G401 (cell line): ENCODE results near the gene USP32. TPM values are rescaled to one million over a fixed set of nuclear protein-coding genes. Genes with fewer than 3 reads are reported as not detected.
A peak's percentile ranks its signal among the peaks of the same experiment; 100 is the strongest.

Source experiments
- DNase-seq: peaks from one replicate; pipeline ENCODE4 v3.0.0-alpha.2; 2015; ENCODE audit warnings: low spot score
- in situ Hi-C: cut with HindIII; loops from 2 replicates; pipeline ENCODE4 v1.10.0; 2016; ENCODE audit warnings: low sequenced_read_pairs, mixed read lengths
- total RNA-seq: library from RNA; depleted of rRNA; stranded (reverse); fragments of >200 nt; shearing (Covaris generic); gene quantifications from 2 replicates; pipeline ENCODE4 v1.2.3, GENCODE V29; 2014

Gene USP32
- total RNA-seq, 1 experiment from 2014 or later = 42.4 TPM

DNA sequence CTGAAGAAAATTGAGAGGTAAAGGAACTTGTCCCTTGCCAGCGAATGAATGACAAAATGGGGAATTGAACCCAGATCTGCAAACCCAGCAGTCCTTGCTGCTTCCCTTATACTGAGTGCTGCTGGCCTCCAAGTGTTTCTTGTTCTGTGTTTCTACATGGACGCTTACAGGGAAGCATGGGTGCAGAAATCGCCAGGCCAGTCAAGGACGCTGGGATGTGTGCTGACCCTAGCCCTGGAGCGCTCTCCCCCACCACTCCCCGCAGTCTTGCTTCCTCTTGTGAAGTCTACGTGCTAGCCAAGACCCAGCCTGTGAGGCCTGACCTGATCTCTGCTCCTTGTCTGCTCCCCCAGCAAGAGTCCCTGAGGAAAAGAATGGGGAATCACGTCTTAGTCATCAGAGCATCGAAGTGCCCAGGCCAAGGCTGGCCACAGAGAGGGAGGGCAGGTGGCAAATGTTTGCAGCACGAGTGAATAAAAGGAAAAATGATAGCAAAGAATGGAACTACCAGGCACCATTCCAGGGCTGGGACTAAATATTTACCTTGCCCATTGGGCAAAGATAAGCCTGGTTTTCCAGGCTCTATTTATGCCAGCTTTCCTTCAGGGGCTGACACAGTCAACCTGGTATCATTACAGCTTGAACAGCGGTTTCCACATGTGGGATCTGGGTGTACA lies 224.7 kb downstream of the USP32 start:
- DNase-seq = no peak
- in situ Hi-C loops = no loop called here

DNA sequence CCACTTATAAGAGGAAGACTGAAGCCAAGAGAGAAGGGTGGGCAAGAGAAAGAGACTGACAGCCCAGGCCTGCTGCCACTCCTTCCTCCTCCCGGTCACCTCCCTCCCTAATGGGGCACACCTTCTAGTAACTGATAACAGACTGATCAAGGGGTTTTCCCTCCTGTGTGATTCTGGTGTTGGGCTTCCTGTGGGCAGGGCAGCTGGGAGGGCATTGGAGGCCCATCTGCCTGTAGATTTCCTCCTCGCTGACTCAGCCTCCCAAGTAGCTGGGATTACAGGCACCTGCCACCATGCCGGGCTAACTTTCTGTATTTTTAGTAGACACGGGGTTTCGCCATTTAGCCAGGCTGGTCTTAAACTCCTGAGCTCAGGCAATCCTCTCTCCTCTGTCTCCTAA lies 226.0 kb downstream of the USP32 start:
- in situ Hi-C loops = no loop called here
- no peak for DNase-seq

DNA sequence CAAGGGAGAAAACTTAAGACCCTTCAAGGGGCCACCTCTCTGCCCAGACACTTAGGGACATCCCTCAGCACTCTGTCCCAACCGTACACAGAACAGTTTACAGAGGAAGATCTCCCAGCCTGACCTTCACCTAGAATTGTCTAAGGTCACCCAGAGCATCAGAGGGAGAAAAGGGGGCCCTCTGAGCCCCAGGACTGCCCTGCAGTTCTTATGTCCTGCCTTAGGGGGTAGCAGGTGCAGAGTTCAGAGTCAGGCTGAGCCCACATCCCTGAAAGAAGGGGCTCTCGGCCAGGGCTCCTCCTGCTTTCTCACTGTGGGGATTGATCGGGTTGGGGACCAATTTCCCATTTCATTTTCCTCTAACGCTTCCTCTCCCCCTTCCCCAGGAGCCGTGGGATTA lies 226.7 kb downstream of the USP32 start:
- DNase-seq = no peak
- in situ Hi-C loops = no loop called here

DNA sequence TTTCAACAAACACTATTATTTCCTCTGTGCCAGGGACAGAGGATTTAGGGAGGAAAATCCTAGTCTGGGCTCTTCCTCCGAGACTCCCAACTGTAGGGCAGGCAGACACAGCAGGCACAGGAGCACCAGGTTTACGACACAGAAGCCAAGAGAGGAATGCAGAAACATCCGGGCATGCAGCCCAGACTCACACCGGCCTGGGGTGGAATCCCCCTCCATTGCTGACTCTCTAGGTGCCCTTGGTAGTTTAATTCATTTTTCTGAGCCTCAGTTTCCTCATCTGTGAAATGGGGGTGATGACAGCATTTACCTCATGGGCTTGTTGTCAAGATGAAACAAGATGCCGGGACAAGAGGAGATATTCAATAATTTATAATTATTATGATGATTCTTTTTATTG lies 227.2 kb downstream of the USP32 start:
- in situ Hi-C loops = no loop called here
- DNase-seq = no peak

DNA sequence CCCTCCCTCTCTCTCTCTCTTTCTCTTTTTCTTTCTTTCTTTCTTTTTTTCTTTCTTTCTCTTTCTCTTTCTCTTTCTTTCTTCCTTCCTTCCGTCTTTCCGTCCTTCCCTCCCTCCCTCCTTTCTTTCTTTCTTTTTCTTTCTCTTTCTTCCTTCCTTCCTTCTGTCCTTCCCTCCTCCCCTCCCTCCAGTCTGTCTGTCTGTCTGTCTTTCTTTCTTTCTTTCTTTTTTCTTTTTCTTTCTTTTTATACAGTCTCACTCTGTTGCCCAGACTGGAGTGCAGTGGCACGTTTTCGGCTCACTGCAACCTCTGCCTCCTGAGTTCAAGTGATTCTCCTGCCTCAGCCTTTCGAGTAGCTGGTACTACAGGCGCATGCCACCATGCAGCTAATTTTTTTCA lies 227.8 kb downstream of the USP32 start:
- in situ Hi-C loops = no loop called here
- no peak for DNase-seq

DNA sequence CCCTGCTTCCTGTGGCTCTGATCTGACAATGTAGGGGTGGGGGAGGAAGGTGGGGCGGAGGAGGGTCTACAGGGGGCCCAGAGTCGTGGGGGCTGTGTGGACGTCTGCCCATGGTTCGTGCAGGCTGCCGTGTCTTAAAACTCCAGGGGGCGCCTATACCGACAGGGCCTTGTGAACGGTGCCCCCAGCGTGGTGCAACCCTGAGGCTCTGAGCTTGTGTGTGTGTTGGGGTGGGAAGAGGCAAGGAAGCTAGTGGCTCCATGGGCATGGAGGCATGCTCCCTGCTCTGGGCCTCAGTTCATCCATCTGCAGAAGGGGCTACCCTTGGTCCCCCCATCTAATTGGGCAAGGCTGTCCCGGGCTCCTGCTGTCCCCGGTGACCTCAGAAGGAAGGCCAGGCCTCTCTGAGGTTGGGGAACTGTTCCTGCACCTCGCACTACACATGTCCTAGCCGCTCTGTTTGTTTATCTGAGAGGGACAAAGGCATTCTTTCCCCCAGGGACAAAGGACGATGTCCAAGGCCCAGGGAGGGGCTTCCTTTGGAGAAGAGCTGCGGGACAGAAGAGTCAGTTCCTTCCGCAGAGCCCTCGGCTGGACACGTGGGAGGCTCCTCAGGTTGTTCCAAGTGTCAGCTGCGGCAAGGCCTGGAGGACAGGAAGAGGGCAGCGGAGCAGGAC lies 228.7 kb downstream of the USP32 start:
- no peak for DNase-seq
- in situ Hi-C loops = no loop called here

DNA sequence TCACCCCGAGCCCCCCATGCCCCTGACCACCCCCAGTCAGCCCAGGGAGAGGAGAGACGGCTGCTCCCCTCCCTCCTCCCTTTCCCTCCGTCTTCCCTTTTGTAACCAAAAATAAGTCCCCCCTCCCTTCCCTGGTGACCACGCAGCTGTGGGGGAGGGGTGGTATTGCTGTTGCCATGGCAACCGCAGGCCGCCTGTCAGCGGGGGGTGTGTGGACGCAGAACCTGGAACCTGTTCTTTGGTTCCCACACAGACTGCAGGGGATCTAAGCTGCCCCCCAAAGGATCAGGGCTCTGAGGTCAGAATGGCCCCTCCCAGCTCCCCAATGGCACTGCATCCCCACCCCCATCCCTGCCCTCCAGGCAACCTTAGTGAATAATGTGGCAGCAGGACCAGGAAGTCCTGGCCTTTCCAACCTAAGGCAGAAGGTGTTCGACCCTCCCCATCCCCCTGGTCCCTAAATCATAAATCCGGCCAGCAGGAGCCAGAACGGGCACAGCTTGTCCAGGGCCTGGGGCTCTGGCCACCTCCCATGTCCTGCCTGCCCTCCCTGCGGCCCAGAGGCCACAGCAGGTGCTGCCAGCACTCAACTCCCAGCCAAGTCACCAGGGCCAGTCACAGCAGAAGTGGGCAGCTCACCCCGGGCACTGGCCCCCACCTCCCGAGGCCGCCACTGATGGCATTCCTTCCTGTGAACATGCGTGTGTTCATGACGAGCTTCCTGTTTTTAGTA lies 230.2 kb downstream of the USP32 start:
- peak; percentile 84 for DNase-seq
- in situ Hi-C loops = no loop called here

DNA sequence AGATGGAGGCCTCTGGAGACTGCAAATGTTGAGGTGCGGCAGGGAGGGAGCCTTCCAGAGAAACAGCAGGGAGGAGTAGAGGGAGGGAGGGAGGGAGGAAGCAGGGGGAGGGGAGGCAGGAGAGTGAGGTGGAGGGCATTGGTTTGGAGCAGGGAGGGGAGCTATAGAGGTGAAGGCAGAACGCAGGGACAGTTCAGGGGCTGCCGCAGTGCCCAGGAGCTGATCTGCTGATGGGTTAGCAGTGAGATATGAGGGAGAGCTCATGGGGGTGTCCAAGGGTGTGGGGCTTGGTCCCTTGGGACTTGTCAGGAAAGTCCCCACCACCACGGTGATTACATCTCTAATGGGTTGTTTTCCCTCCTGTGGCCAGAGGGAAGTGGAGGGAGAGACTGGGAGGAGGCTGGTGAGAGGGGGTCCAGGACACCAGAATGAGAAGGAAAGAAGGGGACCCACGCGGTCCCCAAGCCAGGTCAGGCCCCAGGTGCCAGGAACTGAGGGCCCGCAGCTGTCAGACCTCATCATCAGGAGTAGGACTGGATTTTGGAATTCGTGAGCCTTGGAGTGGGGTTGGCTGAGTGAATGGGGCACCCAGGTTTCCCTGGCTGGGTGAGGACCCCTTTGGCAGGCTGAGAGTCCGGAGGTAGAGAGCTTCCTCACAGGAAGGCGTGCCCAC lies 231.0 kb downstream of the USP32 start:
- in situ Hi-C loops = no loop called here
- no peak for DNase-seq

DNA sequence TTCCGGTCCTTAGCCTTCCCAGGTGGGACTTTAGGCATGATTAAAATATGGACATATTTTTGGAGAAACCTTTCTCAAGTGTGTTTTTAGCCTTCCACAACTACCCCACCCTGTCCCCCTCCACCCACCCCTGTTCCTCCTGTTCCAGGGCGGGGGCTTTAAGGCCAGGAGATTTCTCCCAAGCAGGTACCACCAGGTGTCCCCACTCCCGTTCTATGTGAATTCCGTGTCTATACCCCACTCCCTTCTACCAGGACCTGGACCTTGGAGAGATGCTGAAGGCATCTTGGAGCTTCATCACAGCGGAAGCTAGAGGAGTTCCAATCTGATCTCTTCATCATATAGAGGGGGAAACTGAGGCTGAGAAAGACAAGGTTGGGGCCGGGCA lies 232.5 kb downstream of the USP32 start:
- in situ Hi-C loops = no loop called here
- DNase-seq = no peak

DNA sequence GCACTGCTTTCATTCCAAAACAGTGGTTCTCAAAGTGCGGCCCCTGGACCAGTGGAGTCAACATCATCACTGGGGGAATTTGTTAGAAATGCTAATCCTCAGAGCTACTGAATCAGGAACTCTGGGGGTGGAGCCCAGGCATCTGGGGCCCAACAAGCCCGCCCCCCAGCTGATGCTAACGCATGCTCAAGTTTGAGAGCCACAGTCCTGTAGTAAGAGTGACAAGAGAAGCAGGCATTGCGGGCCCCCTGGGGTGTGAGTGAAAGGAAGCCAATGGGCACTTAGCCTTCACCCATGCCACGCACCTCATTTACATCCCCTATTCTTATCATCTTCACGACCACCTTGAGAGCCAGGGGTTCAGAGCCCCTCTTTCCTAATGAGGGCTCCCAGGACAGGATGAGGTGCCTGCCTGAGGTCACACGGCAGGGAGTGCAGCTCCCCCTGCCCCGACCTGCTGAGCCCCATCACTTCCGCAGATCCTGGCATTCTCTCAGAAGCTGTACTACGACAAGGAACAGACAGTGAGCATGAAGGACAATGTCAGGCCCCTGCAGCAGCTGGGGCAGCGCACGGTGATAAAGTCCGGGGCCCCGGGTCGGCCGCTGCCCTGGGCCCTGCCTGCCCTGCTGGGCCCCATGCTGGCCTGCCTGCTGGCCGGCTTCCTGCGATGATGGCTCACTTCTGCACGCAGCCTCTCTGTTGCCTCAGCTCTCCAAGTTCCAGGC lies 233.0 kb downstream of the USP32 start:
- in situ Hi-C loops = no loop called here
- DNase-seq = no peak

DNA sequence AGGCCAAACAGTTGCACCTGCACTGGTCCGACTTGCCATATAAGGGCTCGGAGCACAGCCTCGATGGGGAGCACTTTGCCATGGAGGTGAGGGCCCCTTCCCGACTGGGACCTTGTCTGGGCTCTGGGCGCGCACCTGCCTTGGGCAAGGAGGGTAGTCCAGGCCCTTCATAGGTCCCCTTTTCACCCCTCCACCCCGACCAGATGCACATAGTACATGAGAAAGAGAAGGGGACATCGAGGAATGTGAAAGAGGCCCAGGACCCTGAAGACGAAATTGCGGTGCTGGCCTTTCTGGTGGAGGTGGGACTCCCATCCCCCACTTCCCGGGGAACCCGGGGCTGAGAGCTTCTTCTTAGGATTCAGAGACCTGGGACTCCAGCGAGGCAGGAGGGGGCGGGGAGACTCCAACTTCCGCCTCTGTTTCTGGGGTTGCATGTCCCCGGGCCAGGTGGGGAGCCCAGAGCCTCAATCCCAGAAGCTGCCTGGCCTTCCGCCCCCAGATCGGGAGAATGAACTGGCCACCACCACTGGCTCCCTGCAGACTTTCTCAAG lies 234.4 kb downstream of the USP32 start:
- in situ Hi-C loops = no loop called here
- no peak for DNase-seq

DNA sequence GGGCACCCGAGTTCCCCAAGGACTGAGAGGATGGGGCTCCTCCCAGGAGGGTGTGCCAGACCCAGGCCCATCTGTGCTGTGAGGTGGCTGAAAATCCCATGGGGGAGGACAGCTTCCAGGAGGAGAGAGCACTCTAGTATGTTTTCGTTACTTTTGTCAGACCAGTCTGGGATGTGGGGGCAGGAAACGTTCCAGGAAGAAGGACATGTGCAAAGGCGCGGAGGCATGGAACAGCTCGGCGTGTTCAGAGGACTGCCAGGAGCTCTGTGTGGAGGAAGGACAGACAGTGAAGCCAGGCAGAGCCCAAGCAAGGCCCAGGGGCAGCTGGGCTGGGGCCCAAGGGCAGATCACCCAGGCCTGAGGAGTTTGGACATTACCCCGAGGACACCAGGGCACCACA lies 235.2 kb downstream of the USP32 start:
- DNase-seq = no peak
- in situ Hi-C loops = no loop called here

DNA sequence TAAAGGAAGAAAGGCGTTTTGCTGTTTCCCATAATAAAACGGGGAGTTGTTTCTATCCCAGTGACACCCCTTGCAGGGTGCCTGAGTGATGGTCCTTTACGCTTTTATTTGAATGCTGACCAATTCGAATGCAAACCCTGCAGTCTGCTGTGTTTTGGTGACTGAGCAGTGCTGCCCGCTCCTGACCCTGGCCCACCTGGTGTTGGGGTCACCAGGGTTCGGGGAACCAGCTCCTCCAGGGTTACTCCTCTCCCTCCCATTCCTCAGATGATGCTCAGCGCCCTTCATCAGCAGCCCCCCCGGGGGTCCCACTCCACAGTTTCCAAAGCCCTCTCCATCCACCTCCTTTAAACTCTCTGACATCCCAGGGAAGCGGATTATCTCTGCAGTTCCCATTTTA lies 236.1 kb downstream of the USP32 start:
- no peak for DNase-seq
- in situ Hi-C loops = no loop called here

DNA sequence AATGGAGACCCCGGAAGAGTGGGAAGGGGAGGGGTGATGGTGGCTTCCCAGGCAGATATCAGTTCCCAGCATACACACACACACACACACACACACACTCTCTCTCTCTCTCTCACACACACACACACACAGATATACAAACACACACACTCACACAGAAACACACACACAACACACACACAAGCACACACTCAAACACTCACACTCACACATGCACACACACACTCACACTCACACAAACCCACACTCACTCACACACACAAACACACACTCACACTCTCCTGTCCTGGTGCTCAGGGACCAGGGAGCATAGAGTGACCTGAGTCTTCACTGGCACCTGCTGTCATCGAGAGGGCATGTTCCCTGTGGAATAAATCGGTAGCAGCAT lies 236.5 kb downstream of the USP32 start:
- in situ Hi-C loops = no loop called here
- no peak for DNase-seq

DNA sequence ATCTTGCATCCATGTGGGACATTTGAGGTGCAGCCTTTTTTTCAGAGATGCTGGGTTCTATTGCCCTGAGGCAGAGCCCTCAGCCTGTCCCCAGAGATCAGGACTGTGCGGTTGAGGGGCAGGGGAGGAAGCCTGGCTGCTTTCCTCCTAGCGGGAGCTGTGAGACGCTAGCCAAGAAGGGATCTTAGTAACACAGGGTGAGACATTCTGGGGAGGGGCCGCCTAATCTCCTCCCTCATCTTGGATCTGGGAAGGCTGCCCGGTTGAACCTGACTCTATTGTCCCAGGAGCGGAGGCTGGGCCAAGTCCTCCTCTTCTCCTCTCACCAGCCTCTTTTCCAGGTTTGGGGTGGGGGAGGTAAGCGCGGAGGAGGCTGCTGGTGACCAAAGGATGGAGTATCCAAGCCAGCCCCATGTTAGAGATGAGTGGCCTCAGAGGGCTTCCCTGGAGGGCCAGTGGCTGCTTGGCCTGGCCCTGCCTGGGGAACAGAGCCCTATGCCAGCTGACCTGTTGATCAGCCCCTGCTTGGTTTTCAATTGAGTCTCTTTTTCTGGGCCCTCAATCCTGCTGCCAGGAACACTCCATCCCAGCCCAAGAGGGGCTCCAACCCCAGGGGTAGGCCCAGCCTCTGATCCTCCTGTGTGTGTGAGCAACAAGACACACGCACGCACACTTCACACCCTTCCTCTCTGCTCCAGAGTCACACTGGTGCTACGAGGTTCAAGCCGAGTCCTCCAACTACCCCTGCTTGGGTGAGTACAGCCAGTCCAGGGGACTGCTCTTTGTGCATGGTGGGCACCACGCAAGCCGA lies 237.1 kb downstream of the USP32 start:
- in situ Hi-C loops = no loop called here
- peak; percentile 80 for DNase-seq

DNA sequence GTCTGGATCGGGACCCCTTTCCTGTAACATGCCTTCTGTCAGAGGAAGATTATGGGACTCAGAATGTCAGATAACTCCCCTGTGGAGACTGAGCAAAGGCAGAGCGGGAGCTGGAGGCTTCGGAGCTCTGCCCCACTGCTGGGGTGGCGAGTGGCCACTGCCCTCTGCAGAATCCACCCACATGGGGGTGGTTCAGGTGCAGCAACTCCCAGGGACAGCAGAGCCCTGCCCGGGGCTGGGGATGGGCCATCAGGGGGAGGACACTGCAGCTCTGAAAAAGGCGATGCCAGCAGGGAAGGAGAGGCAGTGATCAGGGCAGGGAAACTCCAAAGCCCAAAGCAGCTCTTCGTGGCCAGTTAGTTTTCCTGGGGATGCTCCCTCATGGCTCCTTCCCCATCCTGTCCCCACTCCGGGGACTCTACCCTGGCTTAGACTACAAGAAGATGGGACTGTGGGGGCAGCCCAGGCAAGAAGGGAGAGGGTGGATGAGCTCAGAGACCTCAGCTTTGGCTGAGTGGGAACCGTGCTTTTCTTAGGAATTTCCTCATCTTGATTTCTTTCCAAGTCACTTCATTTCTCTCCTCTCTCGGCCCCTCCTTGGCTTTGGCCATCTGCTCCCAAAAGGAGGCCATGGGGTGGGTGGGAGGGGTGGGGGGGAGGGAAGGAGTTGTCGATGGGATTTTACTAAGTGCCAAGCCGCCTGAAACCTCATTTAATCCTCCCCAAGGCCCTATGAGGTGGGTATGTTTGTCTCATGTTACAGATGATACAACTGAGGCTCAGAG lies 238.1 kb downstream of the USP32 start:
- peak; percentile 72 for DNase-seq
- in situ Hi-C loops = no loop called here

DNA sequence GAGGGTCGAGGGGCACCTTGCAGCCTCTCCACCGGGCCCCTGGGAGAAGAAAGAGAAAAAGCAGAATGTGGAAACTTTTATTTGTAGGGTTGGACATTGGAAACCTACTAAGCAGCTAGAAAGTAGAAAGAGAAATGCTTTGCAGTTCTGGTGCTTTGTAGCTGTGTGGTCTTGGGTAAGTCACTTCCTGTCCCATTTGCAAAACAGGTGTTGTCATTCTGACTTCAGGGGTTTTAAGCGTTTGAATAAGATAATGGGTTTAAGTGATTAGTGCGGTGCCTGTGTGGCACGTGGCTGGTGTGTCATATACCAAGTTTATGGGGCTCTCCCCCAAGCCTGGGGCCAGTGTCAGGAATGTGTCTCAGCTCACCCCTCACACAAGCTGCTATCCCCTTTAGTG lies 240.6 kb downstream of the USP32 start:
- in situ Hi-C loops = no loop called here
- no peak for DNase-seq
